Sigmoid colon (tissue), 4 donors: ENCODE results near the gene ZNF627.

ENCODE experiments used
- CTCF ChIP-seq, 4 experiments: fragments of 450-650 bp in 3 of 4; fragments of 200-600 bp in 1 of 4; IDR thresholded peaks; one replicate each; pipeline ENCODE4 v1.5.1; 2016 to 2019; ENCODE audit warnings: antibody characterized with exemption in 4 of 4, mild to moderate bottlenecking in 3 of 4, moderate library complexity in 2 of 4
- POLR2A ChIP-seq, 2 donors: fragments of 450-650 bp; IDR thresholded peaks; one replicate each; pipeline ENCODE4 v1.6.1; 2016; ENCODE audit warnings: antibody characterized with exemption in 2 of 2, mild to moderate bottlenecking in 2 of 2, moderate library complexity in 2 of 2
- POLR2AphosphoS5 ChIP-seq, 4 donors: sonication (generic); formaldehyde crosslinking; IDR thresholded peaks; one replicate each; pipeline ENCODE4 v1.6.1; 2017; ENCODE audit warnings: antibody characterized with exemption in 4 of 4

GRCh38 chr19:11566164-11566563, 31.1 kb upstream of the ZNF627 start:
- TF ChIP-seq POLR2AphosphoS5 (IDR thresholded peaks at IDR 0.05), result no peak
- no peak for TF ChIP-seq CTCF (IDR thresholded peaks at IDR 0.05)
- no peak for TF ChIP-seq POLR2A (IDR thresholded peaks at IDR 0.05)
